Osteoblast (primary cell): ENCODE results near the gene ST6GALNAC3. TPM values are rescaled to one million over a fixed set of nuclear protein-coding genes. Genes with fewer than 3 reads are reported as not detected.

Experiments
- DNase-seq: peaks from one replicate; pipeline ENCODE4 v3.0.0; 2011; ENCODE audit warnings: low spot score, mixed read lengths; ENCODE audit not compliant: insufficient read length; ENCODE audit errors: missing footprints
- H2AFZ ChIP-seq: 2 replicates; pipeline ENCODE4 v1.6.0; 2011; ENCODE audit warnings: mild to moderate bottlenecking, low read length
- H3K27ac ChIP-seq: 2 replicates; pipeline ENCODE4 v1.5.1; 2011; ENCODE audit warnings: mild to moderate bottlenecking, low read depth, low read length, moderate library complexity
- H3K27me3 ChIP-seq: 2 replicates; pipeline ENCODE4 v1.6.0; 2012; ENCODE audit warnings: mild to moderate bottlenecking, control low read depth, inconsistent platforms, low read length, moderate library complexity; ENCODE audit not compliant: insufficient read depth
- H3K36me3 ChIP-seq: 2 replicates; pipeline ENCODE4 v1.5.1; 2011; ENCODE audit warnings: mild to moderate bottlenecking, low read length, control low read depth, moderate library complexity; ENCODE audit not compliant: insufficient read depth
- H3K4me1 ChIP-seq: 2 replicates; pipeline ENCODE4 v1.5.1; 2011; ENCODE audit warnings: mild to moderate bottlenecking, low read length, control low read depth, moderate library complexity; ENCODE audit not compliant: insufficient read depth
- H3K4me2 ChIP-seq: 2 replicates; pipeline ENCODE4 v1.6.0; 2011; ENCODE audit warnings: mild to moderate bottlenecking, low read length; ENCODE audit not compliant: insufficient read depth
- H3K4me3 ChIP-seq: fragments of 200-600 bp; sonication (generic); 3 replicates; pipeline ENCODE4 v1.5.1; 2012; ENCODE audit warnings: mild to moderate bottlenecking, low read length, inconsistent platforms; ENCODE audit not compliant: insufficient read depth
- H3K79me2 ChIP-seq: 2 replicates; pipeline ENCODE4 v1.6.0; 2012; ENCODE audit warnings: mild to moderate bottlenecking, low read length, control low read depth, inconsistent platforms; ENCODE audit not compliant: insufficient read depth
- H3K9me3 ChIP-seq: 2 replicates; pipeline ENCODE4 v1.5.1; 2011; ENCODE audit warnings: low read depth, low read length, control low read depth
- H4K20me1 ChIP-seq: 2 replicates; pipeline ENCODE4 v1.6.0; 2012; ENCODE audit warnings: mild to moderate bottlenecking, low read length, control low read depth; ENCODE audit not compliant: insufficient read depth
- total RNA-seq: library from RNA; depleted of rRNA; stranded (reverse); fragments of >200 nt; gene quantifications from 2 replicates; pipeline ENCODE4 v1.2.3, GENCODE V29; 2012
- TF ChIP-seq, protein P1 (sequence below): IDR thresholded peaks from 2 replicates; pipeline ENCODE4 v1.5.1; 2011; ENCODE audit warnings: mild to moderate bottlenecking, low read depth, low read length, moderate library complexity; ENCODE audit errors: extremely low read depth

The ST6GALNAC3 gene
- total RNA-seq, 1 donor: not detected

DNA sequence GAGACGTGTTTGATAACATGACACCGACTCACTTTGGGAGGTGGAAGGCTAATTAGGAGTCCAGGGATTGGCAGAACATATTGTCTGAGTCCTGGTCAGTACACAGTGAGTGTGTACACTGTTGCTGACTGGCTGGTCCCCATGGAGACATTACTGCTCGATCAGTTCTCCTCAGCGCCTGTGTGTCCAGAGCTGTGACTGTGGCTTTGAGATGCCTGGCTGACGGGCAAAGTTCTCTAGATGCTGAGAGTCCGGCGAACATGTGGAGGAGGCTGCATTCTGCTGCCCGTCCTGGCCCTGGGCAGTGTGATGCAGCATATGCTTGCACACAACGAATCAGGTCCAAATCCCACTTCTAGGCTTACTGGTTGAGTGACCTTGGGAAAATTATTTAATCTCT lies 512.7 kb downstream of the ST6GALNAC3 start:
- Histone ChIP-seq H3K4me3 (no peak overlapping the region), H3K36me3 (no peaks in the 10 kb centered on the region), H3K27ac (no peak overlapping the region), H2AFZ (no peak overlapping the region), H3K4me1 (no peaks in the 10 kb centered on the region), H3K27me3 (no peaks in the 10 kb centered on the region), H3K4me2 (no peak overlapping the region), H3K9me3 (no peaks in the 10 kb centered on the region), H4K20me1 (no peaks in the 10 kb centered on the region), H3K79me2 (no peaks in the 10 kb centered on the region)
- no peak for DNase-seq
- TF ChIP-seq, protein P1, sequence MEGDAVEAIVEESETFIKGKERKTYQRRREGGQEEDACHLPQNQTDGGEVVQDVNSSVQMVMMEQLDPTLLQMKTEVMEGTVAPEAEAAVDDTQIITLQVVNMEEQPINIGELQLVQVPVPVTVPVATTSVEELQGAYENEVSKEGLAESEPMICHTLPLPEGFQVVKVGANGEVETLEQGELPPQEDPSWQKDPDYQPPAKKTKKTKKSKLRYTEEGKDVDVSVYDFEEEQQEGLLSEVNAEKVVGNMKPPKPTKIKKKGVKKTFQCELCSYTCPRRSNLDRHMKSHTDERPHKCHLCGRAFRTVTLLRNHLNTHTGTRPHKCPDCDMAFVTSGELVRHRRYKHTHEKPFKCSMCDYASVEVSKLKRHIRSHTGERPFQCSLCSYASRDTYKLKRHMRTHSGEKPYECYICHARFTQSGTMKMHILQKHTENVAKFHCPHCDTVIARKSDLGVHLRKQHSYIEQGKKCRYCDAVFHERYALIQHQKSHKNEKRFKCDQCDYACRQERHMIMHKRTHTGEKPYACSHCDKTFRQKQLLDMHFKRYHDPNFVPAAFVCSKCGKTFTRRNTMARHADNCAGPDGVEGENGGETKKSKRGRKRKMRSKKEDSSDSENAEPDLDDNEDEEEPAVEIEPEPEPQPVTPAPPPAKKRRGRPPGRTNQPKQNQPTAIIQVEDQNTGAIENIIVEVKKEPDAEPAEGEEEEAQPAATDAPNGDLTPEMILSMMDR: no peak

DNA sequence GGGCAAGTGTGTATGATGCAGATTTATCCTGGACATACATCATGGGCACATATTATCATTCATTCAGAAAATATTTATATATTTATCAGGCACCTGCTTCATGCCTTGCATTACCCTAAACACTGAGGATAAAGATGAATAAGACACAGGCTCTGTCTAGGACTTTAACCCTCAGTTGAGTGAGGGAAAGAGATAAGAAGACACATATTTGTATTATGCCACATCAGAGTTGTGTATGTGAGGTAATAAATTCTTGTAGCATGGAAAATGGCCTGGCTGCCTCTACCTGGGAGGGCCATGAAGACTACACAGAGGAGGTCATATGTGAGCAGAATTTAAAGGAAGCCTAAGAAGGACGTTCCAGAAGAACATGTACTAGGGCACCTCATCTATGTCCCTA lies 516.9 kb downstream of the ST6GALNAC3 start:
- DNase-seq: no peak
- H3K27ac ChIP-seq: no peak overlapping the region
- H3K4me3 ChIP-seq: no peak overlapping the region
- TF ChIP-seq, protein P1: no peak
- H3K27me3 ChIP-seq: no peaks in the 10 kb centered on the region
- H3K36me3 ChIP-seq: no peaks in the 10 kb centered on the region
- no peaks in the 10 kb centered on the region for H3K79me2 ChIP-seq
- H2AFZ ChIP-seq: no peak overlapping the region
- no peaks in the 10 kb centered on the region for H4K20me1 ChIP-seq
- no peaks in the 10 kb centered on the region for H3K9me3 ChIP-seq
- H3K4me1 ChIP-seq: no peaks in the 10 kb centered on the region
- H3K4me2 ChIP-seq: no peak overlapping the region

DNA sequence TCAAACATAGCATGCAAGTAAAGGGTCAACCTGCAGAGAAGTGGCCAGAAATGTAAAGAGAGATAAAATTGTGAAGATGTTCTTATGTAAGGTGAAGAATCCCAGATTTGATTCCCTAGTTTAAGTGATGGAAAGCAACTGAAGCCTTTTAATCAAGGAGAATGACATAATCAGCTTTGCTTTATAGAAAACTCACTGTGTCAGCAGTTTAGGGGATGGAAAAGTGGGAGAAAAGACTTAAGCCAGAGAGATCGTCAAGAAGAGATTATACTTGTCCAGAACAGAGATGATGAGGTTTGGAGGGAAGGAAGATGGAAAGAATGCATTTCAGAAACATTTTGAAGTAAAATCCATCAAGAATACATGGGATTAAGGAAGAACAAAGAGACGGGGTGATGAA lies 517.4 kb downstream of the ST6GALNAC3 start:
- TF ChIP-seq, protein P1: no peak
- Histone ChIP-seq H3K36me3 (no peaks in the 10 kb centered on the region), H3K4me1 (no peaks in the 10 kb centered on the region), H3K4me2 (no peak overlapping the region), H3K27me3 (no peaks in the 10 kb centered on the region), H3K4me3 (no peak overlapping the region), H3K79me2 (no peaks in the 10 kb centered on the region), H2AFZ (no peak overlapping the region), H3K9me3 (no peaks in the 10 kb centered on the region), H4K20me1 (no peaks in the 10 kb centered on the region), H3K27ac (no peak overlapping the region)
- DNase-seq: no peak

DNA sequence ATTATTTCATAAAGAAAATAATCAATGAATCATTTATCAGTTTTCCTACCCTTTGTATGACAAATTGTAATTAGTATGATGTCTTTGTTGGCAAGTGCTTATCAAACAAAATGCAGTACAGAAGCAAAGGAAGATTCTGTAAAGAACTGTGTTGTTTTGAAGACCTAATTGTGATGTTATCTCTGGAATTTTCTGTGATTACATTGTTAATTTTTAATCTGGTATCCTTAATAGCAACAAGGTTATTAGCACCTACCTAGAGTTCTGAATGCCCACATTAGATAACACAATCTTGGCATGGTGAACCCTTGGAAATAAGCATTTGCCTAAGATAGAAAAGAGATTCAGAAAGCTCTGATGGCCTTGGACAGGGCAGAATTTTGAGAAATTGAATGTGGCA lies 518.6 kb downstream of the ST6GALNAC3 start:
- DNase-seq: no peak

More for the DNA sequence above, 518.6 kb downstream of the ST6GALNAC3 start:
- H3K27me3 ChIP-seq: no peaks in the 10 kb centered on the region
- no peak overlapping the region for H2AFZ ChIP-seq
- H3K4me2 ChIP-seq: no peak overlapping the region
- H4K20me1 ChIP-seq: no peaks in the 10 kb centered on the region
- no peaks in the 10 kb centered on the region for H3K79me2 ChIP-seq
- no peaks in the 10 kb centered on the region for H3K36me3 ChIP-seq
- TF ChIP-seq, protein P1: no peak
- no peak overlapping the region for H3K27ac ChIP-seq
- no peaks in the 10 kb centered on the region for H3K9me3 ChIP-seq
- H3K4me3 ChIP-seq: no peak overlapping the region
- H3K4me1 ChIP-seq: no peaks in the 10 kb centered on the region
